SHP77 (cell line): Measurements from ENCODE around the gene SLC25A4.
"Not testable (repeated sequence)": the region's sequence is repeated elsewhere in the genome, so short reads cannot be mapped to it uniquely, and the experiment has no call there.

ENCODE experiments used
- DNase-seq, 2 experiments: peaks; one replicate each; lab custom pipeline; 2025; lab: John Stamatoyannopoulos, UW

The SLC25A4 gene

DNA sequence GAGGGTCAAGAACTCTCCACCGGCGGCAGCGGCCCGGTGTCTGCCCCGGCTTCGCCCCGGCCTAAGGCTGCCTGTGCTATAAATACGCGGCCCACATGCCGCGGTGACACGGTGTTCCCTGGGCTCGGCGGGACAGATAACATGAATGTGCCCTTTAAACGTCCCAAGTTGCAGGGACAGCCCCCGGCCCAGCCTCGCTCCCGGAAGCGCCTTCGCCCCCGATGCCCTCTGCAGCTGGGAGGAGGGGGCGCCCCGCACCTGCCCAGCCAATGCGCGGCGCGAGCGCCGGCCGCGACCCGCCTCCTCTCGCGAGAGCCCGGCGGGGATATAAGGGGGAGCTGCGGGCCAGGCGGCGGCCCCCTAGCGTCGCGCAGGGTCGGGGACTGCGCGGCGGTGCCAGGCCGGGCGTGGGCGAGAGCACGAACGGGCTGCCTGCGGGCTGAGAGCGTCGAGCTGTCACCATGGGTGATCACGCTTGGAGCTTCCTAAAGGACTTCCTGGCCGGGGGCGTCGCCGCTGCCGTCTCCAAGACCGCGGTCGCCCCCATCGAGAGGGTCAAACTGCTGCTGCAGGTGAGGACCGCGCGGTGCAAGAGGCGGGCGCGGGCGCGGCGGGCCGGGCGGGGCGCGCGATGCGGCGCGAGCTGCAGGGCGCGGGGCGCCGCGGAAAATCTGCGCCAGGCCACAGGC, at the start of gene SLC25A4:
Gene SLC25A4, plus strand, starts transcription at position 355 of the 689 bp plus-strand sequence. Its CDS starts 107 bp downstream, at position 462.
- DNase-seq = peak; percentile 27 to 42

- DNase-seq = no peak
These were observed 49.5 kb upstream of the SLC25A4 start for GRCh38 chr4:185093603-185094002.

DNA sequence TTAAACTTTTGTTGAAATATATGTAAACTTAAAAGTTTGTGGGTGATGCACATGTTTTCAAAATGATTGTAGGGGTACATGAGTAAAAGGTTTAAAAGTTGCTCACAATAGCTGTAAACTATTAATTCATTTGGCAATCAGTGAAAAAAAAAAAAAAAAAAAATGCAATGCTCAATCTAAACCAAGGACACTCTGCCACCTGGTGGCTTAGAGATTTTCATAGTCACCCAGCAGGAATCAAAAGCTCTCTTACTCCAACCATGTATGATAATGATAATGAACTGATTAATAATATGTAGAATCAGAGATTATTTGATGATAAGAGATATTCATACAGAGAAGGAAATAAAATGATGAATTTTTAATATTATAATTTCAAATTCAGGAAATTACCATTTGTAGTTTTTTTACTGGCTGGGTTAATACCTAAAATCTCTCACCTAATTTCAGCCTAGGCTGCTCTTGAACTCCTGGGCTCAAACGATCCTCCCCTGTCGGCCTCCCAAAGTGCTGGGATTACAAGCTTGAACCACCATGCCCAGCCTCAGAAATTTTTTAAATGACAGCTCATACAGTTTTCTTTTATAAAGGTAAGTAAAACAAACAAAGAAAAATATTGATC, 46.9 kb upstream of the SLC25A4 start:
- peak in 1 of 2 experiments; percentile 24 for DNase-seq

DNA sequence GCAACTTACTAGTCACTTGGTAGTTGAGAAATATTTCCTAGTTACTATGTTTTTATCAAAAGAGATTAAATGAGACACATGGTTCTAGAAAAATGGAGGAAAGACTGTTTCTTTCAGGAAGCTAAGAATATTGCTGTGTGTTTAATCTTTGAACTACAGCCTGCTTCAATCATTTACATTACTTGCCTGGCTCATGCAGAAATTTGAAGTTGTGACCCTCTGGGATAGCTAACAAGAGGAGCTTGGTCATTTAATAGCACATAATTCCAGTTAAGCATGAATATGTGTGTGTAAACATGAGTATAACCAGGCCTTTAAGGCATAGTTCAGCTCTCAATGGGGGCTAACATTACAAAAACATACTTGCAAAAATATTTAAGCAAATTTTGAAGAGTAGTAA, 44.6 kb upstream of the SLC25A4 start:
- DNase-seq = no peak

GRCh38 chr4:185099024-185099682, 43.9 kb upstream of the SLC25A4 start:
- DNase-seq = no peak

GRCh38 chr4:185099940-185100339, 43.1 kb upstream of the SLC25A4 start:
- no peak for DNase-seq

DNA sequence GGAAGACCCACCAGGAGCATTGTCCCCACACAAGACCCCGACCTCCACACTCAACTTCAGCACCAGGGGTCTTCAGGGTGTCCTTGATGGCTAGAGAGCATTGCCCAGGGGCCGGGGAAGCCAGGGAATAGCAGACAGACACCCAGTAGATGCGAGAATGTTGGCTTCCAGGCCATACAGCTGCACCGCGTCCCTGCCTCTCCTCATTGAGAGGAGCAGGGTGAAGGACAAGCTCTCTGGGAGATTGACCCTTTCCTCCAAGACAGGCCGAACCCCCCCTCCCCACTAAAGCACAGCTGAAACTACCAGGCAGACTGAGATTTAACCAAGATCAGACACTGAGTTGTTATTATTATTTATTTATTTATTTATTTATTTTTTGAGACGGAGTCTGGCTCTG, 42.6 kb upstream of the SLC25A4 start:
- no peak for DNase-seq

- no peak for DNase-seq
These were observed 41.6 kb upstream of the SLC25A4 start for GRCh38 chr4:185101354-185101890.

GRCh38 chr4:185104733-185105132, 38.3 kb upstream of the SLC25A4 start:
- no peak for DNase-seq

- DNase-seq = no peak
These were observed 36.7 kb upstream of the SLC25A4 start for GRCh38 chr4:185106353-185106752.

- not testable (repeated sequence) for DNase-seq
These were observed 35.5 kb upstream of the SLC25A4 start for GRCh38 chr4:185107574-185107973.

GRCh38 chr4:185108185-185108584, 34.9 kb upstream of the SLC25A4 start:
- no peak for DNase-seq

DNA sequence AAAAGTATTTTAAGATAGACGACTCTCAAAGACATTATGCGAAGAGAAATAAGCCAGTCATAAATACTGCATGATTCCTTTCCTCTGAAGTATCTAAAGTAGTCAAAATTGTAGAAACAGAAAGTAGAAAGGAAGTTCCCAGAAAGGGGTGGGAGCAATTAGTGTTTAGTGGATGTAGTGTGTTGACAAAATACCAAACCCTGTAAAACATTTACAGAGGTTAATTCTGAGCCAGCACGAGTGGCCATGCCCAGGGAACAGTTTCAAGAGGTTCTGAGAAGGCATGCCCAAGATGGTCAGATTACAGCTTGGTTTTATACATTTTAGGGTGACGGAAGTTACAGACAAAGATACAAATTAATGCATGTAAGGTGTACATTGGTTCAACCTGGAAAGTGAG, 34.4 kb upstream of the SLC25A4 start:
- DNase-seq = no peak

DNA sequence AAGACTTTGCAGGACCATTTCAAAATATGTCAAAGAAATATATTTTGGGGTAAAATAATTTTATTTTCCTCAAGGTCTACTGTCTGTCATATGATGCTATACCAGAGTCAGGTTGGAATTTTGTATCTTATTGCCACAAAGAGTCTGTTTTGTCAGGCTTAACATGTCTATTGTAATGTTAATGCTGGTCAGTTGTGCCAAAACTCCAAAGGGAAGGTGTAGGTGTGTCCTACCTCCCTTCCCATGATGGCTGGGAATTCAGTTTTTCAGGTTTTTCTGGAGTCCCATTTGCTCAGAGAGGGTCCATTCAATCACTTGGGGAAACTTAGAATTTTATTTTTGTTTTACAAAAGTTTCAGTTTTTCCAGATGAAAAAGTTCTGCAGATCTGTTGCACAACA, 33.3 kb upstream of the SLC25A4 start:
- no peak for DNase-seq

DNA sequence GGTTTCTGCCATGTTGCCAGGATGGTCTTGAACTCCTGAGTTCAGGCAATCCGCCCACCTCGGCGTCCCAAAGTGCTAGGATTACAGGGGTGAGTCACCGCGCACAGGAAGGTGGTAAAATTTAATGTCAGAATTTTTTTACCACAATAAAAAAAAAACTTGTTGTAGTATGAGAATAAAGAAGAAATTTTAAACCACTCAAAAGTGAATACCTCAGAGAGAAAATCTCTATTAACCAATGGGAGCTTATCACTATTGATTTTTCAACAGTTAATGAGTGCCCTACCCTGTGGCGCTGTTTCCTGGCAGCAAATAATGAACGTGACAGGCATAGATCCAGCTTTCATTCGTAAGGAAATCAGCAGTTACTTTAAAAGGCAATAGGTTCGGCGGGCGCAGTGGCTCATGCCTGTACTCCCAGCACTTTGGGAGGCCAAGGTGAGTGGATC, 32.7 kb upstream of the SLC25A4 start:
- DNase-seq = no peak

- no peak for DNase-seq
These were observed 31.0 kb upstream of the SLC25A4 start for GRCh38 chr4:185112104-185112503.

GRCh38 chr4:185113340-185113739, 29.7 kb upstream of the SLC25A4 start:
- DNase-seq = no peak

GRCh38 chr4:185115827-185116232, 27.2 kb upstream of the SLC25A4 start:
- peak; percentile 69 to 80 for DNase-seq

DNA sequence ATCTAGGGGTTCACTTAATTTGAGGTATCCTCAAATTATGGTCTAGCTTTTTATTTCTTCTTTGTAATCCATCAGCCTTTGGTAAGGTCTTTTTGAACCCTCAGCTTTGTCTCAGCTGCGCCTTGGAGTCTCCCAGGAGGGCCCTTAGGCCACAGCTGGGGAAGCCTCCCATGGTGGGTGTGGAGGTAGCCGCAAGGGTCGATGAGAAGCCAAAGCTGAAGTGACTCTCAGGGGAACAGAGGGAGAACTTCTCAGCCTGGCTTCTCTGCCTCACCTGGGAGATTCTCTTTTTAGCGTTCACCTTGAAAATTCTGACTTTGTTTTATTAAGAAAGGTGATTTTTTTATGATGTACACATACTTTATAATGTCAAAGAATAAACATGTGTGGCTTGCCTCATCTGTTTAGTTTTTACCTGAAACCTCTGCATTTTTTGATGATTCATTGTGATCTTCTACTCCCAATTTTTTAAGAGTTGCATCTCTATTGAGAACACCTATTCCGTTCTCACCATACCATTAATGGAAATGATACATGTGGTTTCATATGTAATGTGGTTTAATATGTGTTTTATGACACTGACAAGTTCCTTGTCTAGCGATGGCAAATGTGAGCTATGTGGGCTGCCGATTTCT, 25.6 kb upstream of the SLC25A4 start:
- DNase-seq = no peak

GRCh38 chr4:185118876-185119275, 24.2 kb upstream of the SLC25A4 start:
- no peak for DNase-seq

DNA sequence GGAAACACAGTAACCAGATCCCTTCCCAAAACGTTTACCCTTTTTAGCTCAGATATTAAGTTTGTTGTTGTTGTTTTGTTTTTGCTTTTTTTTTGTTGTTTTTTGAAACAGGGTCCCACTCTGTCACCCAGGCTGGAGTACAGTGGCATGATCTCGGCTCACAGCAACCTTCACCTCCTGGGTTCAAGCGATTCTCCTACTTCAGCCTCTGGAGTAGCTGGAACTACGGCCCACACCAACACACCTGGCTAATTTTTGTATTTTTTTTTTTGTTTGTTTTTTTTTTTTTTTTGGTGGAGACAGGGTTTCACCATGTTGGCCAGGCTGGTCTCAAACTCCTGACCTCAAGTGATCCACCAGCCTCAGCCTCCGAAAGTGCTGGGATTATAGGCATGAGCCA, 23.6 kb upstream of the SLC25A4 start:
- DNase-seq = not testable (repeated sequence)

- no peak for DNase-seq
These were observed 23.0 kb upstream of the SLC25A4 start for GRCh38 chr4:185119927-185120630.
